PC-9 (cell line): ENCODE measurements around the gene OSGIN1.

Source experiments
- EZH2 ChIP-seq: fragments of 200-600 bp; sonication (generic); IDR thresholded peaks from 2 replicates; pipeline ENCODE4 v1.8.0; 2017; ENCODE audit warnings: antibody characterized with exemption, low read depth
- TF ChIP-seq, protein P1 (sequence below): fragments of 200-600 bp; sonication (generic); conservative IDR thresholded peaks from 2 replicates; pipeline ENCODE4 v1.6.1; 2017; ENCODE audit warnings: mixed run types, antibody characterized with exemption, mild to moderate bottlenecking, moderate library complexity

DNA sequence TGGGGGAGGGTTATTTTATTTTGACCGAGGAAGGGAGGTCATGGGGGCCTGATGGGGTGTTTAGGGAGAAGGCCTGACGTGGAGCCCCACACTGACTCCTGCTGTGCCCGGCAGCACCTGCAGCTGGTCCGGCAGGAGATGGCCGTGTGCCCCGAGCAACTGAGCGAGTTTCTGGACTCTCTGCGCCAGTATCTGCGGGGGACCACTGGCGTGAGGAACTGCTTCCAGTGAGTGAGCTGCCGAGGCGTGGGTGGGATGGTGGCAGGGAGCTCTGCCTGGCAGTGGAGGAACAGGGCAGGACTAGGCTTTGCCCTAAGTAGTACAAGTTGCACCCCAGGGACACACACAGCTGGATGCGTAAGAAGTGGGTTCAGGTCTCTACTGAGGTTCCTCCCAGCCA, 45.1 kb downstream of the OSGIN1 start:
- TF ChIP-seq, protein P1, sequence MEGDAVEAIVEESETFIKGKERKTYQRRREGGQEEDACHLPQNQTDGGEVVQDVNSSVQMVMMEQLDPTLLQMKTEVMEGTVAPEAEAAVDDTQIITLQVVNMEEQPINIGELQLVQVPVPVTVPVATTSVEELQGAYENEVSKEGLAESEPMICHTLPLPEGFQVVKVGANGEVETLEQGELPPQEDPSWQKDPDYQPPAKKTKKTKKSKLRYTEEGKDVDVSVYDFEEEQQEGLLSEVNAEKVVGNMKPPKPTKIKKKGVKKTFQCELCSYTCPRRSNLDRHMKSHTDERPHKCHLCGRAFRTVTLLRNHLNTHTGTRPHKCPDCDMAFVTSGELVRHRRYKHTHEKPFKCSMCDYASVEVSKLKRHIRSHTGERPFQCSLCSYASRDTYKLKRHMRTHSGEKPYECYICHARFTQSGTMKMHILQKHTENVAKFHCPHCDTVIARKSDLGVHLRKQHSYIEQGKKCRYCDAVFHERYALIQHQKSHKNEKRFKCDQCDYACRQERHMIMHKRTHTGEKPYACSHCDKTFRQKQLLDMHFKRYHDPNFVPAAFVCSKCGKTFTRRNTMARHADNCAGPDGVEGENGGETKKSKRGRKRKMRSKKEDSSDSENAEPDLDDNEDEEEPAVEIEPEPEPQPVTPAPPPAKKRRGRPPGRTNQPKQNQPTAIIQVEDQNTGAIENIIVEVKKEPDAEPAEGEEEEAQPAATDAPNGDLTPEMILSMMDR: no peak
- no peak for TF ChIP-seq EZH2
